OCI-LY1 (cell line): ENCODE measurements around the gene RHBDF1.
"Not testable (repeated sequence)": the region's sequence is repeated elsewhere in the genome, so short reads cannot be mapped to it uniquely, and the experiment has no call there.

Source experiments
- CTCF ChIP-seq: fragments of 200-600 bp; sonication (generic), shearing (Covaris generic); IDR thresholded peaks from 2 replicates; pipeline ENCODE4 v1.5.1; 2017; ENCODE audit warnings: mild to moderate bottlenecking, antibody characterized with exemption, low read length, moderate library complexity, mixed read lengths
- EZH2 ChIP-seq: fragments of 200-600 bp; sonication (generic), shearing (Covaris generic); IDR thresholded peaks from 2 replicates; pipeline ENCODE4 v1.8.0; 2017; ENCODE audit warnings: borderline replicate concordance, mixed run types, mild to moderate bottlenecking, antibody characterized with exemption, low read length, moderate library complexity, mixed read lengths

GRCh38 chr16:33154-33876 lies 39.1 kb downstream of the RHBDF1 start:
- TF ChIP-seq CTCF, EZH2: not testable (repeated sequence)
